GM19452 (cell line): ENCODE measurements around the gene ZNF609.
"Not testable (repeated sequence)": the region's sequence is repeated elsewhere in the genome, so short reads cannot be mapped to it uniquely, and the experiment has no call there.

Source experiments
- ATAC-seq: cut with Tn5 transposase; IDR thresholded peaks from one replicate; pipeline ENCODE4 v1.9.1; 2021; ENCODE audit not compliant: unreplicated experiment

The ZNF609 gene

GRCh38 chr15:64640146-64640871 is 179.9 kb downstream of the ZNF609 start:
- no peak for ATAC-seq

DNA sequence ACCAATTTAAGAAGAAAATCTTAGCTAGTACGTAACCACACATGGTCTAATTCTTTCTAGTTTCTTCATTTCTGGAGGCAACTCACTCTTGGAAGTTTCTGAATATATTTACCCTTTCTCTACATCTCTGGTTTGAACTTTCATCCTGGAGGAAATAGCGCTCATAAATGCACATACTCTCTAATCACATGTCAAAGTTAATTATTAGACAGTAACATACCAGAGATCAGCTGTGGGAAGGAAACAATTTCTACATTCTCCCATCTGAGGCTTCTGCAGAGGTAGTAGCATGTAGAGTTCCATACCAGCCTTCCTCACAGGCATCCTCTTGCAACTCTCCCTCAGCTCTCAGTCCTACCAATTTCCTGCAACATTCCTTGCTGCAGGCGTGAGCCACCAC is 182.5 kb downstream of the ZNF609 start:
- no peak for ATAC-seq

- ATAC-seq, result no peak
Measured at GRCh38 chr15:64643685-64644084, 183.3 kb downstream of the ZNF609 start.

- not testable (repeated sequence) for ATAC-seq
Measured at GRCh38 chr15:64644811-64645210, 184.4 kb downstream of the ZNF609 start.

- ATAC-seq, result no peak
Measured at GRCh38 chr15:64645995-64646394, 185.6 kb downstream of the ZNF609 start.

GRCh38 chr15:64647367-64647766 is 187.0 kb downstream of the ZNF609 start:
- no peak for ATAC-seq

DNA sequence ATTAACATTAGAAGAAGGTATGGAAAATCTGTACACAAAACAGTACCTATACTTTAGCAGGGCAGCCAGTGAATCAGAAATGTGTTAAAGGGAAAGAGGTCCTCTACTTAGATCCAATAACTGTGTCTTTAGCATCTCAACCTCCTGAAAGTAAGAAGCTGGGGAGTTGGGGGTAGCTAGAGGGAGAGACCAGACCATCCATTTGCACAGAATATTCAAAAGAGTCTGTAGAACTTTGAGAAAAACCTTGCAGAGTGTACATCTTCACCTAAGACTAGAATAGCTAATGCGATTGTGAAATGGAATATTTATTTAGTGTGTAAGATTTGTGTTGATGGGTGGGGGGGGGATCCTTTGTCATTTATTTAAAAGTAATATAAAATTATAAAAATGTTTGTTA is 190.2 kb downstream of the ZNF609 start:
- ATAC-seq, result no peak

DNA sequence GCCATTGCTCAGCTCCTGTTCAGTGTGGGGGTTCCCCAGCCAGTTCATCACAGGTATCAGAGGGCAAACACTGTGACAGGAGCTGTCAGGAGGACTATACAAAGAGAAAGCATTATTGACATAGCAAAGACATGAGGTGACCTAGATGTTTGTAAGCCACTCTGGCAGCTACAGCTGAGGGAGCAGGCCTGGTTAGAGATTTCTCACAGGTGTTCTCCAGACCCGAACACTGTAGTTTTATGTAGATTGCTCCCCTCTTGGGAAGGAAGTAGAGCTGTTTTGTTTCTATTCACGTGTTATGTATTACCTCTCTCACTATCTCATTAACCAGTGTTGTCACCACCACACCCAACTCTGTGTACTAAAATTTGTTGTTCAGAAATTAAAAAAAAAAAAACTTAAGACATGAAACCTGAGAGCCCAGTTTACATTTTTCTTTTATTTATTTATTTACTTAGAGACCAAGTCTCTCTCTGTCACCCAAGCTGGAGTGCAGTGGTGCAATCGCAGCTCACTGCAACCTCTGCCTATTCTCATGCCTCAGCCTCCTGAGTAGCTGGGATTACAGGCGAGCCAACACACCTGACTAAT is 191.3 kb downstream of the ZNF609 start:
- ATAC-seq, result peak; percentile 85

GRCh38 chr15:64653757-64654156 is 193.4 kb downstream of the ZNF609 start:
- ATAC-seq, result no peak

GRCh38 chr15:64656508-64656907 is 196.1 kb downstream of the ZNF609 start:
- ATAC-seq, result no peak

DNA sequence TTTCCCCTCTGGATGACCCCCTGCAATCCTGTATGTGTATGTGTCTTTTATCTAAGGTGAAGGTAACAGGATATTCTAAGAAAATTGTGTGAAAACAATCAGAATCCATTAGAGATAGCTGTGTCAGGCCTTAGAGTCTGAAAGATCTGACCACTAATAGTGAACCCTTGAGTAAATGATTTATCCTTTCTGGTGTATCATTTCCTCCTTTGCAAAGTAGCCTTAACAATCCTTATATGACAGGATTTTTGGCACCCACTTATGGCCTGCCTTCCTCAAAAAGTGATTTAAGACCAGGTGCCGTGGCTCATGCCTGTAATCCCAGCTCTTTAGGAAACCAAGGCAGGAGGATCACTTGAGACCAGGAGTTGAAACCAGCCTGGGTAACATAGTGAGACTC is 204.8 kb downstream of the ZNF609 start:
- ATAC-seq, result peak; percentile 86

DNA sequence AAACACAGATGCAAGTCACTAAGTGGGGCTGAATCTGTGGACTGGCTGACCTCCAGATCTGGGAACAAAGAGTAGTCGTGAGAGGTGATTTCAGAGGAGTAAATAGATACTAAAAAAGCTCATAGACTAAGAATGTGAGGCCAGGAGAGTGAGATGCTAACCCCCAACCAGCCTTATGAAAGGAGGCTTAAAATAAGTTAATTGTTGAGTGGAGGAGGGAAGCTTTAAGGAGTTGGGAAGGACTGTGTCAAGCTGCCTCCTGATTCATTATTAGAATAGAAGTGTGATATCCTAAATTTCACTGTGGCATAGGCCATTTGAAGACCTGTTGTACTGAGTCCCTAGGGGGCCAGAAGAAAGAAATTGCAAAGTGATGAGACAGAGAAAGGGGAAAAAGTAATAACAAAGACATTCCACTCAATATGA is 207.4 kb downstream of the ZNF609 start:
- no peak for ATAC-seq

GRCh38 chr15:64673866-64674265 is 213.5 kb downstream of the ZNF609 start:
- ATAC-seq, result no peak

GRCh38 chr15:64678126-64678819 is 217.9 kb downstream of the ZNF609 start:
- no peak for ATAC-seq

DNA sequence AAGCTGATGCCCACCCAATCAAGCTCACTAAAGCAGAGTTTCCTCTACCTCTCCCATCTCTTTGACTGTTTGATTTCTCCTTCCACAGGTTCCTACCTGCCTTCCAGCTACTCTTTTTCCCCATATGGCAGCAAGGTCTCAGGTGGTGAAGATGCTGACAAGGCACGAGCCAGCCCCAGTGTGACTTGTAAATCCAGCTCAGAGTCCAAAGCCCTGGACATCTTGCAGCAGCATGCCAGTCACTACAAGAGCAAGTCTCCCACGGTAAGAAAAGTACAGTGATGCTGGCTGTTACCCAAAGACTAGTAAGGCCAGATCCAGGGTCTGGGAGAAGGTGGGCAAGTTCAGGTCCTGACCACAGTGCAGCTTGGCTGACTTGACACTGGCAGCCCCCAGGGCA is 219.7 kb downstream of the ZNF609 start:
- ATAC-seq, result no peak

DNA sequence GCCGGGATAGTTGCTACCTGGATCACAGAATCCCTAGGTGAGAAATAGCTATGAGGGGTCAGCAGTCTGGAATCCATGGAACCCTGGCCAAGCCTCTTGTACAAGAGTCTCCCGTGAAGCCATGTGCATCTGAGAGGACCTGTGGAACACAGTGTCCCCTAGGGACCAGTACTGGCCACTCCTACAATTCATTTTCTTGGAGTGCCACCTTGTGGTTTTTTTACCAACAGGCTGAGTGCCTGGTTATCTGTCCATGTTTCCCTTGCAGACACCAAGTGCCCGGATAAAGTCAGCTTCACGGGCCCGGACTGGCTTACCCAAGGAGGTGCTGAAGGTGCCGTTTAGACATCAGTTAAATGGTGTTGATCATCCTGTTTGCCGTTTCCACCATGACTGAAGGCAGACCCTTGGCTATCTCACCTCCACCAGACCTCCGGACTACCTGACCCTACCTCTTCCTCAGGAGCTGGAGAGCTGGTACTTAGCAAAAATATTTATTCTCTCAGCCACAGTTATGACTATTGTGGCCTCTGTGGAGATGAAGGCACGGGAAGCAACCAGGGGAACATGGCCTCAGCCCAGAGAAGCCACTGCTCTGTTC is 221.1 kb downstream of the ZNF609 start:
- no peak for ATAC-seq

DNA sequence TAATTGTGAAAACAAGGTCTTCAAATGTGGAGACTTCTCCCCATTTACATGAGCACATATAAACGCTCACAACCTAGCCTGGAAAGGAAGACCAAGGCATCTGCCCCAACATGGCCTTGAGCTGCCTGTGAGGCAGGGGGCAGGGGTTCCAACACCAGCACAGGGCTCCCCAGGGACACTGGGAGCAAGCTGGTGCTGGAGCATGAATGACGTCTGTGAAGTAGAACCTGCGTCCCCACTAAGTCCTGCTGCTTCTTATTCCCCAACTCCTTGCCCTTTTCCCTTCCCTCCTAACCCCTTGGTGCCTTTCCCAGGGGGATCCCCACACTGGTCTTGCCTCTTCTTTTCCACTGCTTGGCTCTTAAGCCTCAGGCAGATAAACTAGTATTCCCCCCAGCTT is 221.9 kb downstream of the ZNF609 start:
- no peak for ATAC-seq

DNA sequence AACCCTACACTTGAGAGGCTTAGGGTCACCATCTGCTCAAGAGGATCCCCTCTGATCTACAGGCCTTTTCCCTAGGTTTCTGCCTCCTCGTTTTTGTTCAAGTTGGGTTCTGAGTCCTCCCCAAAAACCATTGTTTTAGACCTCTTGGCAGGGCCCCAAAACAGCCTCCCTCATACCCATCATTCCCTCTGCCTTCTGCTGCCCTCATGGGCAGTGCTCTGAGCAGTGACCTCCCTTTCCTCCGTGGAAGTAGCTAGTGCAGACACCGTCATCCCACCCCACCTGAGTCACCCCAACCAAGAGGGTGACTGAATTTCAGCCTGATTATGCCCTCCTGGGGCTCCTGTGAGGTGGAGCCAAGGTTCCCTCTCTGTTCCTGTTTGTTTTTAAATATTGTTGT is 223.0 kb downstream of the ZNF609 start:
- no peak for ATAC-seq

DNA sequence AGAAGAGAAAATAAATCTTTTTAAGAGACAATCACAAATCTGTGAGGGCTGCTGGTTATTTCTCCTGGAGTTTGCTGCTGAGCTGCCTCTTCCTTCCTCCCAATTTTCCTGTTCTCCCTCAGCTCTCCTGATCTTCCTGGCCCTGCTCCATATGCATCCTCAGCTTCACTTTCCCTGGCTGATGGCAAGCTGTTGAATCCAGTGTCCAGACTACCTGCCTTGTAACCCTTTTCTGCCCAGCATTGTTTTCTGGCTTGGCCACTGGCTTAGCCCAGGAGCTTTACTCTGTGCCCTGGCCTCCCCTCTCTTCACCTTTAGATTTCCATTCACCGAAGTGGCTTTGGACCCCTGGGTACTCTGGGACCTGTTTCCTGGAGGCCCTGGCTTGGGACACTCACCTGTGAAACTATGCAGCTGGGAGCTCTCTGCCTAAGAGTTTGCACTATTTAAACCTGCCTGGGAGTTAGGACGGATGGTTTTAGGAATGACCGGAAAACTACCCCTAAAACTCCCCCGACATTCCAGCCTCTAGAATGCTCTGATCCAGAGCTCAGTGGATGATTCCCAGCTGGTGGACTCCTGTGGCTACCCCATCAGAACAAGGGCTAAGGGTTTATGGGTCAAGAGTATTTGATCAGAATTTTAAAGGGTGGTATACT is 225.0 kb downstream of the ZNF609 start:
- no peak for ATAC-seq

DNA sequence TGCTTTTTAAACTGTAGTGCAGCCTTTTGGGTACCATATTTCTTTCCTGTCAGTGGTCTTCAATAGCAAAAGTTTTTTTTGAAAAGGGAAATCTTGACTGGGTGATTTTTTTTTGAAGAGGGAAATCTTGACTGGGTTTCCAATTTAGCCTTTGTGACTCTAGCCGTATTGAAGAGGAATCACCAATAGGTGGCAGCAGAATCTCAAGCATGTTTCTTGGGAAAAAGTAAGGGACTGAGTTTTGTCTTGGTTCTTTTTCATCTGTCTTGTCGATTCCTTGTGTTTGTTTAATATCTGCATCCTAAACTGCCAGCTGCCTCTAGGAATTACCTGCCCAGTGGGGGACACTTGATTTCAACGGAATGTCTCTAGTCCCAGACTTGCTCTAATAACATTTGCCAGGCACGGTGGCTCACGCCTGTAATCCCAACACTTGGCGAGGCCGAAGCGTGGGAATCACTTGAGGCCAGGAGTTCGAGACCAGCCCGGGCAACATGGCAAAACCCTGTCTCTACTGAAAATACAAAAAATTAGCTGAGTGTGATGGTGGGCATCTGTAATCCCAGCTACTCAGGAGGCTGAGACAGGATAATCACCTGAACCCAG is 225.9 kb downstream of the ZNF609 start:
- no peak for ATAC-seq

DNA sequence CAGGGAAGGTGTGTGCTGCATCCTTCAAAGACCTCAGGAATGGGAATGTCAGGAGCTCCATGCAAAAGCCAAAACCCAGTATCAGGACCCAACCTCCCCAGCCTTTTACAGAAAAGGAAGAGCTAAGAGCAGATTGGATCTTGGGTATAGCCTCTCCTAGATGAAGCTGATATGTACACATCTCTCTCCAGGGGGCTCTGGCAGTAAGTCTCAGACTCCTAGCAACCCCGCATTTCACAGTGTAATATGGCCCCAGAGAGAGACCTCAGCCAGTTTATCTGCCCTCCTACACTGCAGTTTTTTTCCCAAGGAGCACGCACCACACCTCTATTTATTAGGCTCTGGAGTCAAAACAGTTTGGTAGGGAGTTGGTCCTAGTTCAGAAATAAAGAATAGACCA is 226.8 kb downstream of the ZNF609 start:
- no peak for ATAC-seq
